Activated naive CD8-positive, alpha-beta T cell treated with anti-CD3 and anti-CD28 coated beads, Interleukin-2, amount 50 U/mL, for 16 hours (primary cell): ENCODE results near the gene RREB1.
"Not testable (repeated sequence)": the region's sequence is repeated elsewhere in the genome, so short reads cannot be mapped to it uniquely, and the experiment has no call there.

Experiments used
- DNase-seq: peaks from one replicate; pipeline ENCODE4 v3.0.0-alpha.2; 2020; ENCODE audit warnings: low read depth, low spot score

The RREB1 gene

GRCh38 chr6:7262746-7263518, 155.2 kb downstream of the RREB1 start:
- DNase-seq = no peak

- DNase-seq = not testable (repeated sequence)
Observed at GRCh38 chr6:7263519-7263805, 155.7 kb downstream of the RREB1 start.

- no peak for DNase-seq
Observed at GRCh38 chr6:7264041-7264440, 156.3 kb downstream of the RREB1 start.

GRCh38 chr6:7264686-7265384, 157.1 kb downstream of the RREB1 start:
- DNase-seq = no peak

- DNase-seq = not testable (repeated sequence)
Observed at GRCh38 chr6:7265385-7265726, 157.6 kb downstream of the RREB1 start.

- no peak for DNase-seq
Observed at GRCh38 chr6:7267071-7267465, 159.3 kb downstream of the RREB1 start.

- no peak for DNase-seq
Observed at GRCh38 chr6:7267466-7268091, 159.8 kb downstream of the RREB1 start.

- DNase-seq = no peak
Observed at GRCh38 chr6:7268362-7268761, 160.6 kb downstream of the RREB1 start.

GRCh38 chr6:7268816-7269555, 161.2 kb downstream of the RREB1 start:
- no peak for DNase-seq

- no peak for DNase-seq
Observed at GRCh38 chr6:7269816-7270215, 162.1 kb downstream of the RREB1 start.

- DNase-seq = no peak
Observed at GRCh38 chr6:7270320-7271204, 162.8 kb downstream of the RREB1 start.

GRCh38 chr6:7271205-7271534, 163.4 kb downstream of the RREB1 start:
- DNase-seq = no peak

- DNase-seq = no peak
Observed at GRCh38 chr6:7273709-7274108, 165.9 kb downstream of the RREB1 start.

- DNase-seq = not testable (repeated sequence)
Observed at GRCh38 chr6:7274525-7274924, 166.8 kb downstream of the RREB1 start.

GRCh38 chr6:7276199-7276524, 168.4 kb downstream of the RREB1 start:
- DNase-seq = no peak

- no peak for DNase-seq
Observed at GRCh38 chr6:7282097-7282906, 174.5 kb downstream of the RREB1 start.

- no peak for DNase-seq
Observed at GRCh38 chr6:7283676-7284075, 175.9 kb downstream of the RREB1 start.

GRCh38 chr6:7285416-7285815, 177.7 kb downstream of the RREB1 start:
- DNase-seq = no peak

- DNase-seq = no peak
Observed at GRCh38 chr6:7290079-7290478, 182.3 kb downstream of the RREB1 start.

GRCh38 chr6:7292596-7293255, 185.0 kb downstream of the RREB1 start:
- no peak for DNase-seq
